Urothelium cell line (cell line): ENCODE results near the gene RAD21L1.
"Not testable (repeated sequence)": the region's sequence is repeated elsewhere in the genome, so short reads cannot be mapped to it uniquely, and the experiment has no call there.

Experiments
- DNase-seq: peaks from one replicate; pipeline ENCODE4 v3.0.0; 2011; ENCODE audit warnings: low spot score, mixed read lengths
- FAIRE-seq: peaks from 2 replicates; lab custom pipeline; 2011; peaks lifted over from hg19 to GRCh38; lab: Jason Lieb, UNC

The RAD21L1 gene

GRCh38 chr20:1224205-1224890 is 1.5 kb upstream of the RAD21L1 start:
- no peak for DNase-seq
- FAIRE-seq, result no peak

DNA sequence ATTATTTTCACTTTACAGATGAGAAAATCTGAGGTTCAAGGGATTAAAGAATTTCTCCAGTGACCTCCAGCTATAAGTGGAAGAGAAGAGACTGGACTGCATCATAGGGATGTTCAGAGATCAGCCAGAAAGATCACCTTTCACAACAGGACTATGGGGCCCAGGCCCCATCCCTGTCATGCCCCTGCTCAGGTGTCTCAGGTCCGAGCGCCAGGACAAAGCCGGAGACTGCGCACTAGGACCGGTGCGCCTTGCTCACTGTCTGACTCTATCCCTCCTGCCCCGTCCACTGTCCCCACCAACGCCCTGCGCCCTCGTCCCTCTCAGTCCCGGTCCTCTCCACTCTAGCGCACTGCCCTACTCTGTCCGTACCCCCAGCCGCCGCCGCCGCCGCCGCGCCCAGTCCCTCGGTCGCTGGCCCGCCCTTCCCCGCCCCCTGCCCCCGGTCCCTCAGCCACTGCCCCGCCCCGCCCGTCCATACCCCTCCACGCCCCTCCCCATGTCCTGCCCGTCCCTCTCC is 521 bp upstream of the RAD21L1 start:
- no peak for DNase-seq
- FAIRE-seq, result no peak

GRCh38 chr20:1229541-1229940 is 3.7 kb downstream of the RAD21L1 start:
- FAIRE-seq (no peak), DNase-seq (no peak)

- FAIRE-seq (no peak), DNase-seq (no peak)
Observed at GRCh38 chr20:1232286-1233111, 6.7 kb downstream of the RAD21L1 start.

DNA sequence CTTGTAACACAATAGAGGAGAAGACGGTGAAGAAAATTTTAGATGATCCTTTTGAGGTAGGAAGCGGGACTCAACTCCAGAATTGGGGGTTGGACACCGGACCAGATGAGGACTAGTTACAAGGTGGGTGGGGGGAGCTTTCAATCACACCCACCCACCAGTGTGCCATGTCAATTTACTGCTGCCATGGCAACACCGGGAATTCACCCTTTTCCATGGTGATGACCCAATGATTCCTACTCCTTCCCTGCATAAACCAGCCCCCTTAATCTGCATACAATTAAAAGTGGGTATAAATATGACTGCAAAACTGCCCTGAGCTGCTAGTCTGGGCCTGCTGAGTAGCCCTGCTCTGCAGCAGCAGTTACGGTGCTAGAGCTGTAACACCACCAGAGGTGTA is 14.7 kb downstream of the RAD21L1 start:
- no peak for DNase-seq
- FAIRE-seq, result no peak

DNA sequence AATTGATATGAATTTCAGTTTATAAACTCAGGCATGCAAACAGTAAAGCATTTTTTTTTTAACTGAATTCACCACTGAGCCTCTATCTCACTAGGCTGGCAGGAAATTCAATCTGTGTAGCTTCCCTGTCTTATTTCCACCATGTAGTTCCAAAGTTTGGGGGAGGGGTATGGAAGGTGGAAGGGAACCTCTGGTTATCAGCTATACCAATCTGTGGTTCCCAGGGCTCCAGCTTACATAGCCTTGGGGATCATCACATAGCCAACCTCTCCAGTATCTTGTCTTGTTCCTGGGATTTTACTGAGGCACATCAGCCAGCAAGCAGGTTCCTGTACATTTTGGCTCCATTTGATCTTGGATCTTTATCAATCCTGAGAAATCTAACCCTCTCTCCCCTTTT is 15.6 kb downstream of the RAD21L1 start:
- DNase-seq (no peak), FAIRE-seq (no peak)

DNA sequence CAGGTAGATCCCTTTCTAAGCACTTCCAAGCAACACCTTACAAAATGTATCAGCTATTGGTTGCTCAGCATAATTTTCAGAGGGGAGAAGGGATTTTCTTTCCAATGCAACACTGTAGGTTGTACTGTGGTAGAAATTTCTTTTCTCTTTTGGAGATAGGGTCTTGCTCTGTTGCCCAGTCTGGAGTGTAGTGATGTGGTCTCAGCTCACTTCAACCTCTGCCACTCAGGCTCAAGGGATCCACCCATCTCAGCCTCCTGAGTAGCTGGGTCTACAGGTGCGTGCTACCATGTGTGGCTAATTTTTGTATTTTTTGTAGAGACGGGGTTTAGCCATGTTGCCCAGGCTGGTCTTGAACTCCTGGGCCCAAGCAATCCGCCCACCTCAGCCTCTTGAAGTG is 16.3 kb downstream of the RAD21L1 start:
- no peak for DNase-seq
- FAIRE-seq, result no peak

DNA sequence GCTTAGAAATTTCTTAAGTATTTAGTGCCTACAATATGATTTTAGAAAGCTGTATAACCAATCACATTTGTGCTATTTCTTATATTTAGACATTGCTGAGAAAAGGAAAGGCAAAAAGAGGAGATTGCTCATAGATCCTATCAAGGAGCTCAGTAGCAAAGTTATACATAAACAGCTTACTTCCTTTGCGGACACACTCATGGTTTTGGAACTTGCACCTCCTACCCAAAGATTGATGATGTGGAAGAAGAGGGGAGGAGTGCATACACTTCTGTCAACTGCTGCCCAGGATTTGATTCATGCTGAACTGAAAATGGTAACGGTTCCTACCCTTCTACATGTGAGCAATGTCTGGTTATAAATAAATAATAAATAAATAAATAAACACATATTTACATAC is 16.7 kb downstream of the RAD21L1 start:
- no peak for FAIRE-seq
- peak; percentile 29 for DNase-seq

DNA sequence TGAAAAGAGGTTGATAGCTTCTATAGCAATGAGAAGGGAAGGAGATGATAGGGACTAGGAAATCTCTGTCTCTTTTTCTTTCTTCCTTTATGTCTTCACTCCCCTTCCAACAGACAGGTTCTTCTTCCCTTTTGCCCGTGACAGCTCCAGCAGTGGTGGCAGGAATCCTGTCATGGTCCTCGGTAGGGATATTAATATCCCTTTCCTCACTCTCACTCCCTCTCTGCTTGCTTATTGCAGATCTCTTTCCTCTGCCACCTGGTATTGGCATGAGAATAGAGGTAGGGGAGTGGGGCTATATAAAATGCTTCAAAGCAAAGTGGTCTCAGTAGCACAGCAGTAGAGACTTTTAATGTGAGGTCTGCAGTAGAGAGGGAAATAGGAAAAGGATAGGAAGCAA is 19.7 kb downstream of the RAD21L1 start:
- DNase-seq (no peak), FAIRE-seq (no peak)

DNA sequence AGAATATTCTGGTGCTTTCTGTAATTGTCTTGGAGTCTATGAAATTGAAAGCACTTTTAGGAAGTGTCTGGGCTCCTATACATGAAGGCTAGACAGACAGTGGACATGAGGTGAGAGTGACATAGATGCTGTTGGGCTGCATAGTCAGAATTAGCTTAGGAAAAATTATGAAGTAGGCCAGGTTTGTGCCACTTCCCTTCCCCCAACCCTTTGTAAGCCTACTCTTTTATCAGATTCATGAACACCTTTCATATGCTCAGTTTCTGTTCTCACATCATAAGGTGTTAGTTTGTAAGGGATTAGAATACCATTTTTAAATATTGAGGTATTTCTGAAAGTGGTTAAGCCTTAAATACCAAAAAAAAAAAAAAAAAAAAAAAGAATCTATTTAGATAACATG is 21.8 kb downstream of the RAD21L1 start:
- FAIRE-seq (no peak), DNase-seq (no peak)

- not testable (repeated sequence) for FAIRE-seq, DNase-seq
Observed at GRCh38 chr20:1250282-1250681, 24.4 kb downstream of the RAD21L1 start.

- DNase-seq (no peak), FAIRE-seq (no peak)
Observed at GRCh38 chr20:1252416-1252815, 26.6 kb downstream of the RAD21L1 start.

DNA sequence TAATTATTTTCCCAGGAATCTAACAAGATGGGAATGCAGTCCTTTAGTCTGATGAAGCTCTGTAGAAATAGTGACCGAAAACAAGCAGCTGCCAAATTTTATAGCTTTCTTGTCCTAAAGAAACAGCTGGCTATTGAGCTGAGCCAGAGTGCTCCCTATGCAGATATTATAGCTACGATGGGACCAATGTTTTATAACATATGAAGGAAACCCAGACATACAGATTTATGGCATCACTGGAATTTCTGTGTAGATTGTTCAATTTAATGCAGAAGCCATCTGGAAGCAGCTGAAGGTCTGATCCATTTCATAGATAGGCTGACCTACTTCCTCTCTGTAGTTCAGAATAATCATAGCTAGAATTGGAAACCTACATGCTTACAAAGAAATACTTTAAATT is 28.4 kb downstream of the RAD21L1 start:
- DNase-seq (no peak), FAIRE-seq (no peak)

DNA sequence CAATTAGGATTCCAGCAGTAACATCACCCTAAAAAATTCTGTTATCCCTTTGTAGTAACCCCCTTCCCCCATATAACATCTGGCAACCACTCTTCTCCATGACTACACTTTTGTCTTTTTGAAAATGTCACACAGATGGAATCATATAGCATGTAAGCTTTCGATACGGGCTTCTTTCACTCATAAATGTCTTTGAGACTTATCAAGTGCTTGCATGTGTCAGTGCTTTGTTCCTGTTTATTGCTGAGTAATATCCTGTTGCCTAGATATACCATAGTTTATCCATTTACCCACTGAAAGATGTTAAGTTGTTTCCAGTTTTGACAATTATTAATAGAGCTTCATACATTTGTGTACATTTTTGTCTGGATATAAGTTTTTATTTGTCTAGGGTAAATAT is 29.8 kb downstream of the RAD21L1 start:
- no peak for FAIRE-seq

GRCh38 chr20:1263853-1264252 is 38.0 kb downstream of the RAD21L1 start:
- no peak for FAIRE-seq
- DNase-seq, result no peak

More for the DNA sequence above, 29.8 kb downstream of the RAD21L1 start:
- DNase-seq, result no peak

DNA sequence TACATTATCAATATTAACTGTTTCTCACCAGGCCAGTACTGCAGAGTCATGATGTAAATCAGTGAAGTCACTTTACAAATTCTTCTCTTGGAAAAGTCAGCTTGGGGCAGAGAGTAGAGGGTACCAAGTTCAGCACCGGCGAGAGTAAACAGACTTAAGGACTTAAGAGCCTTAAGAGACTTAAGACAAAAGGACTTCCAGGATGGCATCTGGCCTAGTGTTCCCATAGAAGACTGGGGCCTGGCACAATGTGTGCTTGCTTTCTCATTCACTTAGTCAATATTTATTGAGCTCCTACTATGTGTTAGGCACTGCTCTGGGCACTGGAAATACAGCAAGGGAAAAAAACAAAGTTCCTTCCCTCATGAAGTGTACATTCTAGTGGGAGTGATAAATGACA is 38.9 kb downstream of the RAD21L1 start:
- DNase-seq (no peak), FAIRE-seq (no peak)

- no peak for FAIRE-seq
- DNase-seq, result no peak
Observed at GRCh38 chr20:1265226-1265915, 39.5 kb downstream of the RAD21L1 start.

GRCh38 chr20:1265916-1266166 is 40.0 kb downstream of the RAD21L1 start:
- no peak for FAIRE-seq
- DNase-seq, result no peak

DNA sequence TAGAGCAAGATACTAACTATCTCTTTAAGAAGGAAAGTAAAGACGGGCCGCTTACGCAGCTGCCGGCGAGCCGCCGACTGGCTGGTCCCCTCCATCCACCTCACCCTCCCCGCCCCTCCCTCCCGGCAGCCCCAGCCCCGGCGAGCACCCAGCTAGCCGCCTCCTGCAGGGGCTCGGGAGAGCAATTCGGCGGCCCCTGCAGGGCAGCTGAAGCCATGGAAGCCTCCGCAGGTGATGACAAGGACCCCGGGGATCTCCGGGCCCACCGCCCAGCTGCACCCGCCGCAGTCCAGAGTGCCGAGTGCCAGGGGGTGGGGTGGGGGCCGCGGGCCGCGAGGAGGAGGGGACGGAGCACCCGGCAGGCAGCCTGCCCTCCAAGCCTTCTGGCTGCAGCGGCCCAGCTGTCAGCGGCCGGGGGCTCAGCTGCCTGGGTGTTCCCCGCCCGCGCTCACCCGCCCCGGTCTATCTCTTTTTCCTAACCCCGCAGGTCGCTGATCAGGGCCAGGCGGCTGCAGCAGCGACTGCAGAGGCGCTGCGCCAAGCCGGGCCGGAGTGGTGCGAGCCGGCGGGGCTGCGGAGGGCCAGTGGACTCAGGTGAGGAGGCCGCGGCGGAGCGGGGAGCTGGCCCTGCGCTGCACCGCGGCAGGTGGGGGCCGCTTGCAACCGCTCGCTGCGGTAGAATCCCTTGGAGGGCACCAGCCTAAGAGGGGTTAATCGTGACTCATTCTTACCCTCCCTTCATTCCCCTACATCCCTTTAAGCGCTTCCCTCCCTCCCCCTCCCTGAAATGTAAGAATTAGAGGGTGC is 40.5 kb downstream of the RAD21L1 start, which contains the start of gene SNPH:
SNPH (plus strand) TSS at position 128 of the 807 bp plus-strand sequence. CDS start 29,946 bp downstream, outside the sequence.
- FAIRE-seq (peak; percentile 78), DNase-seq (peak; percentile 87)

- DNase-seq (no peak), FAIRE-seq (no peak)
Observed at GRCh38 chr20:1267161-1267560, 41.3 kb downstream of the RAD21L1 start.
